HL-60 (cell line): ENCODE measurements around the gene ZKSCAN5.

Source experiments
- CTCF ChIP-seq: IDR thresholded peaks from one replicate; pipeline ENCODE4 v1.5.1; 2011; ENCODE audit warnings: low read length, control low read depth, inconsistent platforms; ENCODE audit not compliant: insufficient read depth
- POLR2AphosphoS5 ChIP-seq: IDR thresholded peaks from 2 replicates; pipeline ENCODE4 v1.6.1; 2012; ENCODE audit warnings: low read depth
- SPI1 ChIP-seq: IDR thresholded peaks from 2 replicates; pipeline ENCODE4 v1.6.1; 2012; ENCODE audit warnings: low read depth, mild to moderate bottlenecking, borderline replicate concordance
- TF ChIP-seq, protein P1 (sequence below): IDR thresholded peaks from 2 replicates; pipeline ENCODE4 v1.6.1; 2012; ENCODE audit warnings: low read depth; ENCODE audit not compliant: insufficient replicate concordance

GRCh38 chr7:99579281-99579955, 75.0 kb downstream of the ZKSCAN5 start:
- no peak for TF ChIP-seq SPI1
- no peak for TF ChIP-seq CTCF
- no peak for TF ChIP-seq POLR2AphosphoS5
- TF ChIP-seq, protein P1, sequence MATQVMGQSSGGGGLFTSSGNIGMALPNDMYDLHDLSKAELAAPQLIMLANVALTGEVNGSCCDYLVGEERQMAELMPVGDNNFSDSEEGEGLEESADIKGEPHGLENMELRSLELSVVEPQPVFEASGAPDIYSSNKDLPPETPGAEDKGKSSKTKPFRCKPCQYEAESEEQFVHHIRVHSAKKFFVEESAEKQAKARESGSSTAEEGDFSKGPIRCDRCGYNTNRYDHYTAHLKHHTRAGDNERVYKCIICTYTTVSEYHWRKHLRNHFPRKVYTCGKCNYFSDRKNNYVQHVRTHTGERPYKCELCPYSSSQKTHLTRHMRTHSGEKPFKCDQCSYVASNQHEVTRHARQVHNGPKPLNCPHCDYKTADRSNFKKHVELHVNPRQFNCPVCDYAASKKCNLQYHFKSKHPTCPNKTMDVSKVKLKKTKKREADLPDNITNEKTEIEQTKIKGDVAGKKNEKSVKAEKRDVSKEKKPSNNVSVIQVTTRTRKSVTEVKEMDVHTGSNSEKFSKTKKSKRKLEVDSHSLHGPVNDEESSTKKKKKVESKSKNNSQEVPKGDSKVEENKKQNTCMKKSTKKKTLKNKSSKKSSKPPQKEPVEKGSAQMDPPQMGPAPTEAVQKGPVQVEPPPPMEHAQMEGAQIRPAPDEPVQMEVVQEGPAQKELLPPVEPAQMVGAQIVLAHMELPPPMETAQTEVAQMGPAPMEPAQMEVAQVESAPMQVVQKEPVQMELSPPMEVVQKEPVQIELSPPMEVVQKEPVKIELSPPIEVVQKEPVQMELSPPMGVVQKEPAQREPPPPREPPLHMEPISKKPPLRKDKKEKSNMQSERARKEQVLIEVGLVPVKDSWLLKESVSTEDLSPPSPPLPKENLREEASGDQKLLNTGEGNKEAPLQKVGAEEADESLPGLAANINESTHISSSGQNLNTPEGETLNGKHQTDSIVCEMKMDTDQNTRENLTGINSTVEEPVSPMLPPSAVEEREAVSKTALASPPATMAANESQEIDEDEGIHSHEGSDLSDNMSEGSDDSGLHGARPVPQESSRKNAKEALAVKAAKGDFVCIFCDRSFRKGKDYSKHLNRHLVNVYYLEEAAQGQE = no peak
